GM19397 (cell line): ENCODE data around the gene NOL4L.

Experiments used
- ATAC-seq: cut with Tn5 transposase; IDR thresholded peaks from one replicate; pipeline ENCODE4 v1.9.1; 2021; ENCODE audit warnings: mild to moderate bottlenecking, moderate library complexity; ENCODE audit not compliant: unreplicated experiment

Gene NOL4L

DNA sequence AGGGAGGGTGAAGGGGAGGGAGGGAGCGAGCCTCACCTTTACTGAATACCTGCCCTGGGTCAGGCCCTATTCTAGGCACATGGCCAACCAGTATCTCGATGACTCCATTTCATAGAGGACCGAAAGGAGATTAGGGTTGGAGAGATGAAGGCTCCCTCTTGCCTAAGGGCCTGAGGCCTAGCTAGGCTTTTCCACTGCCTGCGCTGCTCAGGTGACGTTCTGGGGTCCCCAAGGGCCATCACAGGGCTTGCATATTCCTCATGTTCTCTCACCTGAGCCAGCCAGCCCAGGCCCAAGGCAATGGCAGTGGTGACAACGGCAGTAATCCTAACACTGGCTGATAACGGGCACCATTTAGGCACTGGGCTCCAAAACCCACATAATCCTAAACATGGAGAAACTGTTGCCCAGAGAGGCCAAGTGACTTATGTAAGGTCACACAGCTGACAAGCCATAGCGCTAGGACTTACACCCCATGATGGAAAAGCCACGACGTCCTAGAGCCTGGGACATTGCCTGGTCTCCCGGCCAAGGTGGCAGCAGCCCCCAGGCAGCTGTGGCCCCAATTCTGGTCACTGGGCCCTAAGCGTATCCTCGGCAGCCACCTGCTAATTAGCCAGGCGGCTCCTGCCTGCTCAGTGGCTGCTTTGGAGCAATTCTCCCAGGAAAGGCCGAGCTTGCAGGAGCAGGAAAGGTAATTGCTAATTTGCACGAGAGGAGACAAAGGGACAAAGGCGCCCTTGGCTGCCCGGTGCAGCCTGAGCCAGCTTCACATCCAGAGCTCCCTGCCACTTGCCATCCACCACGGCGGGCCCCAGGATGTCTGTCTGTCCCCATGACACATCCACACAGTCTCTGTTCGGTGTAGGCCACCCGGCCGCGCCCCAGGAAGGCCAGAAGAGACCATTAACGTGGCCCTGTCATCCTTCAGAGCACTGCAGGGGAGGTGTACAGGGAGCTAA lies 21.5 kb downstream of the NOL4L start:
- ATAC-seq: no peak

DNA sequence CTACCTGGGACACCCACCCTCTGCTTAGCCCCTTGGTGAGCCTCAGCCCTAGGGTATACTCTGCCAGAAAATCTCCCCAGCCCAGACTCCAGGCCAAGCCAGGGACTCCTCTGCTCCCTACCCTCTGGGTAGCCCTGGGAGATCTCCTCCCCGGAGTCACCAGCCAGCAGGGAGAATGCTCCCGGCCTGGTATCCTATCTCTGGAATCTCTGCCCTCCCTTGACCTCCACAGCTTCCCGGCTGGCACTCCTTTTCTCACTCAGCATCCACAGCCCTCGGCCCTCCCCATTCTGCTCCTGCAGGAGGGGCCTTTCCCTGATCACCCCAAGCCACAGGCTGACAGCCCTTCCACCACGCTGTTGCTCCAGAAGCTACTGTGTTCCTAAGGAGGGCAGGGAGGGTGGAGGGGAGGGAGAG lies 22.6 kb downstream of the NOL4L start:
- ATAC-seq: no peak

DNA sequence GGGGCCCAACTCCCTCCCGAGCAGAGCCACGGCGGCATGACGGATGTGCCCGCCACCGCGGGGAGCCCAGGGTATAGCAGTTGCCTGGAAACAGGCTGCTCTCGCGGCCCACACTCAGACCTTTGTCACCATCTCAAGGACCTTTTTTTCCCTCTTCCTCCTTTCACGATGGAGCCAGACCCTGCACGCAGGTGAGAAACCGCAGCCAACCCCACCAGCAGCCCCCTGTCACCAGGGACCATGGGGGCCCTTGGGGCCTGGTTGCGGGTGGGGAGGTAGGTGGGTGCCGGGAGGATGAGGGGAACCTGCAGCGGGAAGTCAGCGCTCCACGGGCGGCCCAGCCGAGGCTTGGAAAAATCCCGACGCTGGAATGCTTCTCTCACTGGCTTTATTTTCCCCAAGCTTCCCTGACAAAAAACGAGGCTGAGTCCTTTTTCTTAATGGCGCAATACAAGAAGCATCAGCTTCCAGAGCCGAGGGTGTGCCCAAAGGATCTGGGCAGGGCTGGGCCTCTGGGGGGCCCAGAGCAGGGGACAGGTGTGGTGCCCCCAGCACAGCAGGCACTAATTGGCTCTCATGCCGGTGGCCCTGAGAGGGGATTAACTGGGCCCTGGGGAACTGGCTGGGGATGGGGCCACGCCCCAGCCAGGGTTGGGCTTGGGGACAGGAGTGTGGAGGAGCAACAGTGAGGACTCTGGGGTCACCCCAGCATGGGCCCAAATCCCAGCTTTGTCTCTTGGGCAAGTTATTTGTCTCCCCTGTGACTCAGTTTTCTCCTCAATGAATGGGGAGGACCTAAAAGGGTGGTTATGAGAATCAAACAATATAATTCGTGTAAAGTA lies 23.9 kb downstream of the NOL4L start:
- ATAC-seq: no peak

DNA sequence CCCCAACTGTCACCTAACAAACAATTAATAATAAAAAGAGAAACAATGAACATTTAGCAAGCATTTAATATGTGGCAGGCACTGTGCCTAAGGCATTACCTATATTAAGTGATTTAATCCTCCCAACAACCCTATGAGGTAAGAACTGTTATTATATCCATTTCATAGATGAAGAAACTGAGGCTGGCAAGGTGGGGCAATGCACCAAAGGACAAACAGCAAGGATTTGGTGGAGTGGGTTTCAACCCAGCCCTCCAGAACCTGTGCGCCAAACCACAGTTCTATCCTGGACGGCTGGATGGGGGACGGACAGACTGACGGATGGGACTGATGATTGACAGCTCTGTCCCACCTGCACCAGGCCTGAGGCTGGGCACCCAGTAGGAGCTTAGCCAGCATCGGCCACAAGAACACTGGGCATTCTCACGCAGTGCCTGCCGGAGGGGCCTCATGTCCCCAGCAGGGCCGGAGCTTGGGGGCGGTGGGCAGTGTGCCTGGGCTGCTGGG lies 24.6 kb downstream of the NOL4L start:
- no peak for ATAC-seq

DNA sequence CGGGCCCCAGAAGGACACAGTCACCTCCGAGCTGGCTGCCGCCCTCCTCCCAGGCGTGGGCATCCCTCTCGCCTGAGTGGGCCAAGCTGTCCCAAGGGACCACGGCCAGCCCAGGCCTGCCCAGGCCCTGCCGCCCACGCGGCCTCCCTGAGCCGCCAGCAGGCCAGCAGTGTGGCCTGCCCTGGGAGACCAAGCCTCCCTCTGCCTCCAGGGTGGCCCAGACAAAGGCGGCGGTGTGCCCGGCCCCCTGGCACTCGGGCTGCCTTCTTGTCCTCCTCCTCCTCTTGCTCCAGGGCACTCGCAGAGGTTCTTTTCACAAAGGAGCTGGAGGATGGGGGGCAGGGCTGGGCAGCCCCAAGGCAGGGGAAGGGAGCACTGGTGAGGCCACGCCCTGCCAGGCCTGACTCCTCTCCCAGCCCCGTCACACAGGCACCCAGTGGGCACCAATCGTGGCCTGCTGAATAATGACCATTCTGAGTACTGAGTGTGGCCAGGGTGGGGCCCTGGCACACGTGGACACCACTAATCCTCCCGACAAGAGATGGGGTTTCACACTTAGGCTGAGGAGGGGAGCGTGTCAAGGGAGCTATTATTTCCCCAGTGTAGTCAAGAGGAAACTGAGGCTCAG lies 25.3 kb downstream of the NOL4L start:
- ATAC-seq: no peak

DNA sequence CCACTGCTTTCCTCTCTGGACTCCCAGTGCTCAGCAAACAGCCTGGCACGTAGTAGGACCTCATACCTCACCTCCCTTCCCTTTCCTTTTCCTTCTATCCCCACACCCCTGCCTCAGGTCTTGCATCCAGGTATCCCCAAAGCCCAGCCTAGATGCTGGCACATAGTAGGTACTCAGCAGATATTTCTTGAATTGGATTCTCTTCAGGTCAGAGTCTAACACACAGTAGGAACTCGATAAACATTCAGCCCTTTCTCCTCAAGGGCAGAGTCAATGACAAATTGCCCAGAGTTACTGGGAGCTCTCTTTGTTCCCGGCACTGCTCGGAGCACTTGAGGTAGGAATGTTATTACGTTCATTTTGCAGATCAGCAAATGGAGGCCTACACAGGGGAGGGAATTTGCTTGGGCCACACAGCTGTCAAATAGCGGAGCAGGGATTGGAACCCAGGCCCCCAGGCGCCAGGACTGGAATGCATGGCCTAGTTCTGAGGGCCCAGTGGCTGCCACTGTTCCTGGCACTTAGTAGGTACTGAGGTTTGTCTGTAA lies 25.9 kb downstream of the NOL4L start:
- ATAC-seq: no peak

DNA sequence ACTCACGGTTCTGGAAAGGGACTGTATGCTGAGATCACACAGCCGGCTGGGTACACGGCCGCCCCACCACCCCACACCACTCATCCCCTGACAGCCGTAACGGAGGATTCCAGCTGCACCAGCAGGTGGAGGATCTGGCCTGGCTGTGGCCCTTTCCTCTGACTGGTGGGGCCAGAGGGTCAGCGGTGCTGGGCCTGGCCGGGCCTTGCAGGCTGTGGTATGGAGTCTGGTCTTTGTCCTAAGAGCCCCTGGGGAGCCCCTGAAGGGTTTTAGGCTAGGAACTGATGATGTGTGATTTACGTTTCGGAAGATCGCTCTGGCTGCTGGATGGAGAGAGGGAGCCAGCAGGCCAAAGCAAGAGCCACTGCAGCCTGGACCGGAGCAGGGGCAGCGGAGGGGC lies 26.6 kb downstream of the NOL4L start:
- no peak for ATAC-seq

DNA sequence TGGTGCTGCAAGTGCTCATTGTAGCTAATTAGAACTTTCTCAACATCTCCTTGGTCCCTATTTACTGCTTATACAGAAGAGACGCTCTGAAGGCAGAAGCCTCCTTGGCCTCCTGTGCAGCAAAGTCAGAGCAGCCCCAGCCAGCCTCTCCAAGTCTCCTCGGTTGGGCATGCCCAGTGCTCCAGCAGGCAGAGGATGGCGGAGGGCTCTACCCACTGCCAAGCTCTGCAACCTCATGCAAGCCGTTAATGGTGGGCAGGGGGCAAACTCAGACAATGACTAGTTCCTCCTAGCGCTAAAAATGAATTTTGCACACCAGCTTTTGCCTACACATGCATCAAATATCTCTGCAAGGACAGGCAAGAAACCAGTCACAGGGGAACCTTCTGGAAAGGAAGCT lies 27.8 kb downstream of the NOL4L start:
- no peak for ATAC-seq

DNA sequence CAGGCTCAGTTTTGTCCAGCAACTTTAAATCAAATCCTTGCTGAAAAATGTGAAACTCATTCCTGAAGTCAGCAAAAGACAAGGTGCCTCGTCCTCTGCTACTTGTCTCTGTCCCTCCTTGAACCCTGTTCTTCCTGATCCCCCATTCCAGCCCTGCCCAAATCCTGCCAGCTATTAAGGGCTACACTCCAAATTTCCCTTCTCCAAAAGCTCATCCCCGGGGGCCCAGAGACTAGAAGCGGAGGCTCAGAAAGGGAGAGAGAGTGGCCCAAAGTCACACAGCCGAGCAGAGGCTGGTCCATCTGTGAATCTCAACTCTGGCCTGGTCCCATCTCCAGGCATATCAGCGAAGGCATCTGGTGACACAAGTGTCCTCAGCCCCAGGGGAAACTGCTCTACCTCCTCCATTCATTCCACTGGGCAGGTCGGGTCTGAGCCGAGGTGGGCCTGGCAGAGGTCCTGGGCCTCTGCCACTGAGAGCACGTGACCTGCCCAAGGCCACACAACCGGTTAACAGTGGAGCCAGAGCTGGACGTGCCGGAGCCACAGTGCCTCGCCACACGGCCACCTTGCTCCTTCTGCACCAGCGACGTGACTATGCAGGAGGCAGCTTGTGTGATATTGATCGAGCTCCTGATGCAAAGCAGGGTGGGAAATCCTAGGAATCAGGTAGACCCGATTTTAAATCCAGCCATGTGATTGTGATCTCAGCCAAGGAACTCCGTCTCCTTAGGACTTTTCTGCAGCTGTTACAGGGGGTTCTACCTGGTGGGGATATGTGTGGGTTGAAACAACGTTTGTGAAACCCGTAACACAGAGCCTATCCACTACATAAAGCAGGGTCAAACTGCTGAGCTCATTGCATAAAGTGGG lies 28.6 kb downstream of the NOL4L start:
- ATAC-seq: no peak

DNA sequence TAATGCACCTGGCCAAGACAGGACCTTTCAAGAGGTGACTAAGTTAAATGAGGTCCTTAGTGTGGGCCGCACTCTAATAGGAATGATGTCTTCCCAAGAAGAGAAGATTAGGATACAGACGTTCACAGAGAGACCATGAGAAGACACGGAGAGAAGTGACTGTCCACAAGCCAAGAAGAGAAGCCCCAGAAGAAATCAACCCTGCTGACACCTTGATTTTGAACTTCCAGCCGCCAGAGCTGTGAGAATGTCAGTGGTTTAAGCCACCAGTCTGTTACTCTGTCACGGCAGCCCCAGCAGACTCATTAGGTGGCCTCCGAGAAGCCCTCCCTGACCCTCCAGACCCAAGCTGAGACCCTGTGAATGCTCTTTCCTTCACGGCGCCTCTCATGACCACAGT lies 29.5 kb downstream of the NOL4L start:
- ATAC-seq: no peak

DNA sequence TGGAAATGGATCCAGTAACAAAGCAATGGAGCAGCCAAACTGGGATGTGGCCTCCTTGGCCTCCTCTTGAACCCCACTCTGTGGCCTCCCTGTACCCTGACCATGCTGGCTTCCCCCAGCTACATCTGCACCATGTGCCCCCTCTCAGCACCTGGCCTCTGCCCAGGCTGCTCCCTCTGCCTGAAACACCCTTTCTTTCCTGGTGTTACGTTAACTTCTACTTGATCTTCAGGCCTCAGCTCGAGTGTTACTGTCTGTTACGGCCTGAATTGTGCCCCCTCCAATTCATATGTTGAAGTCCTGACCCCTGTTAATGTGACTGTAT lies 30.2 kb downstream of the NOL4L start:
- ATAC-seq: no peak

DNA sequence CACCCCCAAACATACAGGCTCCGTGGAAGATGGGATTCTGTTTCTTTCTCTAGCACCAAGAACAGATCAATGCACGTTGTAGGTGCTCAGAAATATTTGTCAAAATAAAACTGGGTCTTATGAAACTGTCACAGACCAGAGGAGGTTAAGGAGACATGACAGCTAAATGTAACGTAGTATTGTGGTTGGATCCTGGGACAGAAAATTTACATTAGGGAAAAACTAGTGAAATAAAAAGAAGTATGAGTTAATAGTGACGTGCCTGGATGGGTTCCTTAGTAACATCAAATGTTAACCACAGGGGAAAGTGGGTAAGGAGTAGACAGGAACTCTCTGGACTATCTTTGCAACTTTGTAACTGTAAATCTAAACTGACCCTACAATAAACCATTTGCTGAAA lies 31.5 kb downstream of the NOL4L start:
- ATAC-seq: no peak

DNA sequence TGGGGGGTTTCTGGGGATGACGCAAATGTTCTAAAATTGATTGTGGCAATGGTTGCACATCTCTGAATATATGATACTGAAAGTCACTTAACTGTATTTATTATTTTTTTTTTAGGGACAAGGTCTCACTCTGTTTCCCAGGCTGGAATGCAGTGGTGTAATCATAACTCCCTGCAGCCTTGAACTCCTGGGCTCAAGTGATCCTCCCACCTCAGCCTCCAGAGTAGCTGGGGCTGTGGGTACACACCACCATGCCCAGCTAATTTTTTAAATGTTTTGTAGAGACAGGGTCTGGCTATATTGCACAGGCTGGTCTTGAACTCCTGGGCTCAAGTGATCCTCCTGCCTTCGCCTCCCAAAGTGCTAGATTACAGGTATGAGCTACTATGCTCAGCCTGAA lies 33.4 kb downstream of the NOL4L start:
- no peak for ATAC-seq

DNA sequence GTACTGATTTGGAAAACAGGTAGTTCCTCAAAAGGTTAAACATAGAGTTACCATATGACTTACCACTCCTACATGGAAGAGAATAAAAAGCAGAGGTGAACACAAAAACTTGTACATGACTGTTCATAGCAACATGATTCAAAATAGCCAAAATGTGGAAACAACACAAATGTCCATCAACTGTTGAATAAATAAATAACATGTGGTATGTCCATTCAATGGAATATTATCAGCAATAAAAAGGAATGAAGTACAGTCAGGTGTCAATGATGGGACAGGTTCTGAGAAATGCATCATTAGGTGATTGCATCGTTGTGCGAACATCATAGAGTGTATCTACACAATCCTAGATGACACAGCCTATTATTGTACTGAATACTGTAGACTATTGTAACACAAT lies 35.3 kb downstream of the NOL4L start:
- ATAC-seq: no peak

DNA sequence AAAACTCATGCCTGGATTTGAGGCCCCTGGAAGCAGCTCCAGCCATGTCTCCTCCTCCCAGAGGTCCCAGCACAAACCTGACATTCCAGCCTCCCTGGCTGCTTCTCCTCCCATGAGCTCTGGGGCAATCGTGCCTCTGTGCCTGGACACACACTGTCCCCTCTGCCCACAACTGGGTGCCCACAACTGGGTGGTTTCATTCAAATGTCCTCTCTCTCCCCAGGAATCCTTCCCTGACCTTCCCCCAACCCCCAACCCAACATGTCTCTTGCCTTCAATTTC lies 37.4 kb downstream of the NOL4L start:
- no peak for ATAC-seq

DNA sequence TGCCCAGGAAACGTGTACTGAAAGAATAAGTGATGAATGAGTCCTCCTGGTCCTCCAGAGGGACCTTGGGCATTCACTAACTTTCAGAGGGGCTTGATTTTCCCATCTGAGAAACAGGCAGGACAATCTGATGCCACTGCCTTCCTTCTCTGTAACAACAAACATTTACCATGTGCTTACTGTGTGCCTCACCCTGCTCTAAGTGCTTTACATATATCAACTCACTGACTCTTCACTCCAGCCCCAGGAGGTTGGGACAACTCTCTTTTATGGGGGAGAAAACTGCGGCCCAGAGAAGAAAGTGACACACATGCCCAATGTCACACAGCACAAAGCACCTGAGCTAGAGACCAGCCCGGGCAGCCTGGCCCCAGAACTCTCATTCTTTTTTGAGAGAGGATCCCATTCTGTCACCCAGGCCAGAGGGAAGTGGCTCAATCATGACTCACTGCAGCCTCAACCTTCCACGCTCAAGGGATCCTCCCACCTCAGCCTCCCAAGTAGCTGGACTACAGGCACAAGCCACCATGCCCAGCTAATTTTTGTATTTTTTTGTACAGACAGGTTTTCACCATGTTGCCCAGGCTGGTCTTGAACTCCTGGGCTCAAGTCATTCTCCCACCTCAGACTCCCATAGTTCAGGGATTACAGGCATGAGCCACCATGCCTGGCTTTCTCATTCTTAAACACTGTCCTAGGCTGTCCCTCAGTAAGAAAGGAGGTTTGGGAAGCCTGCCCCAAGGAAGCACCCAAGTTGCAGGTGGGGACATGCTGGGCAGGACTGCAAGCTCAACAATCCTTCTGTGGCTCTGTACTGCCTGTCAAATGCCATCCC lies 38.0 kb downstream of the NOL4L start:
- ATAC-seq: no peak

DNA sequence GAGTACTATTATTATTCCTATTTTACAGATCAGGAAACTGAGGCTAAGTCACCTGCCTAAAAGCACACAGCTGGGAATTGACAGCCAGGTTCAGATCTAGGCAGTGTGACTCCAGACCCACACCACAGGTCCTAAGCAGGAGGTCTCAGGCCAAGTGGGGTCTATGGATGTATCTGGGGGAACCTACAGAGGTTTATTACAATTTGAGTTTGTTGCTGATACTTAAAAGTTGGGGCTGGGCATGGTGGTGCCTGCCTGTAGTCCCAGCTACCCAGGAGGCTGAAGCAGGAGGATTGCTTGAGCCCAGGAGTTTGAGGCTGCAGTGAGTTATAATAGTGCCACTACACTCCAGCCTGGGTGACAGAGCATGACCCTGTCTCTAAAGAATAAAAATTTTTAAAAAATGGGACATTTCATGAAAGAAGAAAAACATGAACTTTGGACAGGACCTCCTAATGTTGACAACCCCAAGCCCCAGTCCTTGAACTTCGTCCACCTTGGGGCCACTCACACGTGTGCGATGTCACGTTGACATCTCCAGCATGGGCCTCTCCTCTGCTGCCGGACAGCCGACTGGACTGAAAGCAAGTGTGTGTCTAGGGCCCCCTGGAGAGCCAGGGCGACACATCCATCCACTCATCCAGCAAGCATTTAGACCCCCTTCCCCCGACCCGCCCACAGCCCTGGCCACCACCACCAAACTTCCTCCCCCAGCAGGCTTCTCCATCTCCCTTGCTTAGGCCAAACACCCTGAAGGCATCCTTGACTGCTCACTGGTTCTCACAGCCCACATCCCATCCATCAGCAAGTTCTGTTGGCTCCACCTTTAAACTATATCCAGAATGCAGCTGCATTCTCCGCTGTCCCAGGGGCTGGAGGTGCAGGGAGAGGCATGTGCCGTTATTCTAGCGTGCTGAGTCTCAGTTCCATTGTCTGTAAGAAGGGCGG lies 40.0 kb downstream of the NOL4L start:
- no peak for ATAC-seq

DNA sequence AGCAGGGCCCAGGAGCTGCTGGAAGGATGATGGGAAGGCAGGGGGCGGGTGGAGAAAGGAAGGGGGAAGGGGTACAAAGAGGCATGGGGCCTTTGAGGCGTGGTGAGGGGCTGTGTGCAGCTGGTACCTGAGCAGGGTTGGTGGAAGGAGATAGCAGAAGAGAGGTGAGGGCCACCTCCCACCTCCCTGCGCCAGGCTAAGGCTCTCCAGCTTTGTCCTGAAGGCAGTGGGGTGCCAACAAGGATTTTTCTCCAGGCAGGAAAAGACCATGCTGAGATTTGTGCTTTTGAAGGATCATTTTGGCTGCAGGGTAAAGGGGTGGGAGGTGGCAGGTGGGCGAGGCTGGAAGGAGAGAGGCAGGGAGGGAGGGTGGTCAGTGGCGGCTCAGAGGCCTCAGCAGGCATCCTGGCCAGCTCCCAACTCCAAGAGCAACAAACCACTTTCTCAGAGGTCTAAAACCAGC lies 40.8 kb downstream of the NOL4L start:
- no peak for ATAC-seq
